Measurements from ENCODE around the gene MYO18B. TPM values are rescaled to one million over a fixed set of nuclear protein-coding genes. Genes with fewer than 3 reads are reported as not detected.

Gene MYO18B
- total RNA-seq, 1 donor from 2014 or later = 139 TPM

- no peak for DNase-seq (ENCODE audit: missing footprints)
- peak; percentile 17 for ATAC-seq
- intact Hi-C loops (cut with DNase I) = no loop called here
These were observed 19.0 kb downstream of the MYO18B start for GRCh38 chr22:25760848-25761595.

DNA sequence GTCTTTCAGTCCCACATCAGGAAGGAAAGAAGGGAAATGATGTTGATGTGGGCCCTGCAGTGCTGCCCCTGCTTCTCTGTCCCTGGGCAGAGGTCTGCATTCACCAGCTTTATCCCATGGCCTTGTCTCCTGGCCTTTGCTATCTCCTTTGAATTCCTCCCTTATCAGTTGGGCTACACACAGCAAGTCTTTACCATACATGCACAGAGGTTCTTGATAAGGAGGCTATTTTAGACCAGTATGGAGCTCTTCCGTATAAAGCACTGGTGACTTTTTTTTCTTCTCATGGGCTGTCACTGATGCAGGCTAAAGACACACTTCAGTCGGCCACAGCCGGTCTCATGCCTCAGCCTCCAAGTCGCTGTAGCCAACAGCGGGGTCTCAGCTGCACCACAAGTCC, 20.2 kb downstream of the MYO18B start:
- intact Hi-C loops (cut with DNase I) = no loop called here
- ATAC-seq = peak; percentile 66
- no peak for DNase-seq (ENCODE audit: missing footprints)

DNA sequence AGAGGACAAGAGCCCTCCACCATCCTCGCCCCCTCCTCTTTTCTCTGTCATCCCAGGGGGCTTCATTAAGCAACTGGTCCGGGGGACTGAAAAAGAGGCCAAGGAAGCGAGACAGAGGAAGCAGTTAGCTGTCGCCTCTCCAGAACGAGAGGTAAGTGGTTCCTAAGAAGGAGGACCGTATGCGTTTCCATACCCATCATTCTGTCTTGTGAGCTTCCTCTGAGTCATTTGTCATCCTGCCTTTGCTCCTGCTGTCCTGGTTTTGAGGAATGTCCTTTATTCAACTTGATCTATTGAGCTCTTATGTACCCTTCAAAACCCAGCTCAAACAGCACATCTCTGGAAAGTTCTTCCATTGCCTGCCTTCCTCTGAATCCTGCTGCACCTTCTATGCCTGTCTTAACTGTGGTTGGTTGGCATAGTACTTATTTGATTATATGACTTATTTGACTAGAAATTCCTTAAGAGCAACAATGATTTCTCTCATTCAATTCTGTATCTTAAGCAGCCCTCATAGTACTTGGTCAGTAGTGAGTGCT, 21.3 kb downstream of the MYO18B start:
- intact Hi-C loops (cut with DNase I) = no loop called here
- DNase-seq (ENCODE audit: missing footprints) (no peak), ATAC-seq (no peak)

GRCh38 chr22:25764270-25765015, 22.5 kb downstream of the MYO18B start:
- intact Hi-C loops (cut with DNase I) = no loop called here
- no peak for ATAC-seq
- no peak for DNase-seq (ENCODE audit: missing footprints)

GRCh38 chr22:25765016-25765367, 23.0 kb downstream of the MYO18B start:
- intact Hi-C loops (cut with DNase I) = no loop called here
- DNase-seq (ENCODE audit: missing footprints) = no peak
- ATAC-seq = no peak

DNA sequence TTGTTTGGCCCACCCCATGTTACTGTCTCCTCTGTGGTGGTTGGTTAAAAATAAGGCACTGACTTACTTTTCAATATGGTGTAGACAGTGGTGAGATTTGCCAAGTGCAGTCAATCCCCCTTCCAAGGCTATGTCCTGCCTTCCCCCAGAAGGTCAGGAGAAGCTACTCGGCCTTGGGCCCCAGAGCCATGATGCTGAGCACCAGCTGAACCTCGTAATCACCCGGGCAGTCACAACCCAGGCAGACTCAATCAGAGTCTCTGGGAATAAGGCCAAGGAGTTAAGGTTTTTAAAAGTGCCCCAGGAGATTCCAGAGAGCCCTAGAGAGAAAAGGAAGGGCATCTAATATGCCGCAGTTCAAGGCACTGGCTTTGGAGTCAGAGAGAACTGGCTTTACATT, 23.8 kb downstream of the MYO18B start:
- ATAC-seq (no peak), DNase-seq (ENCODE audit: missing footprints) (no peak)
- intact Hi-C loops (cut with DNase I) = no loop called here

DNA sequence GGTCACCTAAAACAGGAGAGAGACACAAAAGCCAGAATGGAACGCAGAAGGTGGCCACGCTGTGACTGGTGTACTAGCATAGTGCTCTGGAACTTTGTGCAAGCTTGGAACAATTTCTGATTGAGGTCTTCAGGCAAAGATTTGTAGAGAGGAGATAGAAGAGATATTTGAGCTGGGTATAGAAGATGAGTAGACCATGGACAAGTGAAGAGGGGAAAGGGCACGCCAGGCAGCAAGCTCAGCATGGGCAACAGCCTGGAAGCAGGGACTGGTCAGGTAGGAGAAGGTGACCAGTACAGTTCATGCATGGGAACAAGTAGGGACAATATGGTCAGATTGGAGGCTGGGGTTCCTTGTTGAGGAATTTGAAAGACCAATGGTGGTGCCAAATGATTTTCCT, 24.4 kb downstream of the MYO18B start:
- DNase-seq (ENCODE audit: missing footprints) (no peak), ATAC-seq (no peak)
- intact Hi-C loops (cut with DNase I) = no loop called here

DNA sequence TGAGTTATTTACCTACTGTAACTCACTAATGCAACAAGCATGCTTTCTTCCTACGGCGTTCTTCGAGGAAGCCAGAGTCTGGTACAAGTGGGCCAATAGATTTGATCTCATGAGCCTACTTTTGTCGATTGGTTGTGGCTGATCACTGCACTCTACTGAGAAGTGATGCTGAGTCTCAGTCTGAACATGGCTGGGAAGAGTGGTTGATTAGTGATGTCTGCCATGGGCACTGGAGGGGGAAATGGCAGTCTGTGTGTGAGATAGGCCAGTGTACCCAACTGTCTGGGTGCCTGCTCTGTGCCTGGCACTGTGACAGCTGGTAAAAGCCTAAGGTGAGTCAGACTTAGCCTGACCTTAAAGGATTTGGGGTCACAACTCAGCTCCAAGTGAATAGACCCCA, 28.3 kb downstream of the MYO18B start:
- DNase-seq (ENCODE audit: missing footprints) (no peak), ATAC-seq (no peak)
- intact Hi-C loops (cut with DNase I) = loop anchor here (5.0 to 10.0 kb wide), 2 partner anchors 68 to 554 kb away; no protein-coding TSS in a partner anchor

GRCh38 chr22:25772288-25772687, 30.3 kb downstream of the MYO18B start:
- intact Hi-C loops (cut with DNase I) = loop anchor here (2.0 to 10.0 kb wide), 3 partner anchors 70 to 553 kb away; no protein-coding TSS in a partner anchor
- ATAC-seq (no peak), DNase-seq (ENCODE audit: missing footprints) (no peak)

- intact Hi-C loops (cut with DNase I) = loop anchor here (5.0 to 10.0 kb wide), 2 partner anchors 72 to 550 kb away; no protein-coding TSS in a partner anchor
- DNase-seq (ENCODE audit: missing footprints) (no peak), ATAC-seq (no peak)
These were observed 32.6 kb downstream of the MYO18B start for GRCh38 chr22:25774575-25775026.

DNA sequence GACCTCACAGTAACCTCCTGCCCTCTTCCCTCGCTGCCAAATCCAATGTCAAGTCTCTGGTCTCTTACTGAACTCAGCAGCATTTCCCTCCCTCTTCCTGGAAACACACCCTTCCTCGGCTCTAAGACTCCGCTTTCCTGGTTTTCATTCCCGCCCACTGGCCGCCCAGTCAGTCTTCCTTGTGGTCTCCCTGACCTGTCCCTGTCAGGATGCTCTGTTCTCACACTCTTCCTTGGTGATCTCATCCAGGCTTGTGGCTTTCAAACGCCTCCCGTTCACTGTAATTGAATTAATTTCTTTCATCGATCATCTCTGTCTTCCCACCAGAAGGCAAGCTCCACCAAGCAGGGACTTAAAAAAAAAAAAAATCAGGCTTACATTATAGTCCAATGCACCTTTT, 33.5 kb downstream of the MYO18B start:
- intact Hi-C loops (cut with DNase I) = loop anchor here (10.0 kb wide), 1 partner anchor 549 kb away; no protein-coding TSS in a partner anchor
- ATAC-seq = no peak
- no peak for DNase-seq (ENCODE audit: missing footprints)

- intact Hi-C loops (cut with DNase I) = loop anchor here (10.0 kb wide), 1 partner anchor 547 kb away; no protein-coding TSS in a partner anchor
- ATAC-seq (no peak), DNase-seq (ENCODE audit: missing footprints) (no peak)
These were observed 35.4 kb downstream of the MYO18B start for GRCh38 chr22:25777411-25777810.

DNA sequence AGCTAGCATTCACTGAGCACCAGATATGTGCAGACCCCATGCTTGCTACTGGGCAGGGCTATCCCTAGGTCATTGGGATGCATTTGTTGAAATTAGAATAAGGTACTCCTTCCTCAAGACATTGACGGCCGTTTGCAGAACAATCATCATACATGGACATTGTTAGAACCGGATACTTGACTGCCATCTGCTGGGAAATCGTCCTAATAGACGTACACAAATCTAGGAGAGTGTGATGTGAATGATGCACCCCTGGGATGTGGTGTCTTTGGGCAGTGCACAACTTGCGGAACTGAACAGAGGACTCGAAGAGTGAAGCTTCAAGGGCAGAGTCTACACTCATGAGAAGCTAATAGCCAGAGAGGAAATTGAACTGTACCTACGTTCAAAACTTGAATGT, 35.9 kb downstream of the MYO18B start:
- intact Hi-C loops (cut with DNase I) = loop anchor here (10.0 kb wide), 1 partner anchor 547 kb away; no protein-coding TSS in a partner anchor
- ATAC-seq = no peak

DNA sequence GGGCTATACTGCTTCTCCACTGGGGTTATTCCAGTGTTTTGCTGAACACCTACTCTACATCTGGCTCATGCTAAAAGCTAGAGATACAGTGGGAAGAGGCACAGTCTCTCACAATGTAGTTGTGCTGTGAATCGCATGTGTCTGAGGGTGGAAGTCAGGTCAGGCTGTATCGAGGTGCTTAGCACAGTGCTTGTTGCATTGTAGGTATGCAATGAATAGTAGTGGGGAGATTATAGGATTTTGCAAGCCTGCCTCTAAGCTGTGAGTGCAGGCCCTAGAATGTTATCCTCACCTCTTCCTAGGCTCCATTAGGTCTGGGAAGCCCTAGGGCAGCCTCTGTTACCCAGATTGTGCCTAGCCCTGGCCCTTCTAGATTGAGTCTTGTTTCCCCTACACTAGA, 37.4 kb downstream of the MYO18B start:
- DNase-seq (ENCODE audit: missing footprints) = no peak
- intact Hi-C loops (cut with DNase I) = loop anchor here (10.0 kb wide), 1 partner anchor 545 kb away; no protein-coding TSS in a partner anchor
- ATAC-seq = no peak

More for the DNA sequence above, 35.9 kb downstream of the MYO18B start:
- DNase-seq (ENCODE audit: missing footprints) = no peak

DNA sequence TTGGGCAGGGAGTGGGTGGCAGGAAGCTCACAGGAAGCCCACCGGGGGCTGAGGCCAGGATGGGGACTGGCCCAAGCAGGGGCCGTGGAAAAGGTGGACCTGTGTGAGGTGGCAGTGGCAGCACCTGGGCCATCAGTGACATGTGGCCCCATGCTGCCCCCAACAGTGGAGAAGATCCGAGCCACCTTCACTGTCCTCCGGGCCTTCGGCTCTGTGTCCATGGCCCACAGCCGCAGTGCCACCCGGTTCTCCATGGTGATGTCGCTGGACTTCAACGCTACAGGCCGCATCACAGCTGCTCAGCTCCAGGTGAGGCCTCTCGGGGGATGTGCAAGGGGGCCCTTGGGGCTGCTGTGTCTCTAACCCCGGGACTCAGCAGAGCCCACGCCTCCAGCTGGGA, 37.9 kb downstream of the MYO18B start:
- intact Hi-C loops (cut with DNase I) = loop anchor here (10.0 kb wide), 1 partner anchor 545 kb away; no protein-coding TSS in a partner anchor
- no peak for ATAC-seq
- no peak for DNase-seq (ENCODE audit: missing footprints)

DNA sequence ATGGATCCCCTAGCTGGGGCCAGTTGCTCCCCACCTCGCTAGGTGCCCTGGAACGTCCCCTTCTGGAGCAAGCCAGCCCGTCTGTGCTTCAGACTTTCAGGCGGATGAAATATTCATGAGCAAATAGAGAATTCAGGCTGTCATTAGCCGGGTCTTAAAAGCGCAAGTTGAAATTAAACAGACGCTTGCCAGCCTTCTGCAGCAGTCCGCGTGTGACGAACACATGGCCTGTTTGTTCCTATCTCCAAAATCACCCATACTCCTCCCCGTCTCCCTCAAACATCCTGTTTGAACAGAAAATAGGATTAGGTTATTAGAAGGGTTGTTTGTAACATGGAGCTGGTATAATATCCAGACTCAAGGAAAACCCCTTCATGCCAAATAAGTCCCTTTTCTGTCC, 38.7 kb downstream of the MYO18B start:
- no peak for DNase-seq (ENCODE audit: missing footprints)
- ATAC-seq = no peak
- intact Hi-C loops (cut with DNase I) = no loop called here

DNA sequence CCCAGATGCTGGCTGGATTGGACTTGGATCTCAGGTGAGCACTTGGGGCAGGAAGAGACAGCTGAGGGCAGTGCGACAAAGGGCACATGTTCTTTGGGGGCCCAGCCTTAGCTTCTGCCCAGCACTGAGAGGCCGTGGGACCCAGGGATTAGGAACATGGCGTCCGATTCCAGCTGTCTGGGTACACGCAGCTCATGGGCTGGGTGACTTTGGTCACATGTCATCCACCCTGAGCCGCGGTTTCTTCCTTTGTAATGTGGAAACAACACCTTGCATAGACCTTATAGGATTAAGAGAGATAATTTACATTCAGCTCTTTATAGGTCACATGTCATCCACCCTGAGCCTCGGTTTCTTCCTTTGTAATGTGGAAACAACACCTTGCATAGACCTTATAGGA, 39.8 kb downstream of the MYO18B start:
- intact Hi-C loops (cut with DNase I) = no loop called here
- ATAC-seq = no peak
- DNase-seq (ENCODE audit: missing footprints) = no peak

GRCh38 chr22:25782831-25783230, 40.8 kb downstream of the MYO18B start:
- DNase-seq (ENCODE audit: missing footprints) = no peak
- no peak for ATAC-seq
- intact Hi-C loops (cut with DNase I) = no loop called here

DNA sequence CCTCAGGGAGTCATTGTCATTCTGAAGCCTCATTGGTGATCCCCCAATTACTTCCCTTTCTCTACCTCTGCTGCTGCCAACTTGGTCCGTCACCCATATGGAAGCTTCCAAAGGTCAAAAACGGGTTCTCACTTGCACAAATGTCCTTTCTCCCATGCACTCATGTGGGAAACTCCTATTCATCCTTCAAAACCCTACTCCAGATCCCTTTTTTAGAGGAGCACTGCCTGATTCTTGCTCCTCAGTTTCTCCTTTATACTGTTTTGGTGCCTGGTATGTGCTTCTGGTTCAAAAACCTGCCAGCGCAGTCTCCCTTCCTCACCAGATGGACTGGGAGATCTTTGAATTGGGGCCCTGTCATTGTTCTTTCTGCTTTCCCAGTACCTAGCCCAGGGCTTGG, 41.9 kb downstream of the MYO18B start:
- no peak for DNase-seq (ENCODE audit: missing footprints)
- intact Hi-C loops (cut with DNase I) = no loop called here
- ATAC-seq = no peak

GRCh38 chr22:25786165-25786564, 44.2 kb downstream of the MYO18B start:
- no peak for ATAC-seq
- no peak for DNase-seq (ENCODE audit: missing footprints)
- intact Hi-C loops (cut with DNase I) = no loop called here

All from Right ventricle myocardium inferior (tissue), 1 donor.